ENCODE data around the gene REC8.

REC8 gene

GRCh38 chr14:24146978-24147760 lies 24.7 kb upstream of the REC8 start, which contains the start of gene RNF31:
TSS of gene RNF31 (plus strand) at chr14:24147498. CDS start at chr14:24147699, 201 bp downstream.
- H3K9ac ChIP-seq (ENCODE audit: low read length): peak within 1 kb of the TSS; percentile 94

GRCh38 chr14:24147761-24148428 lies 24.0 kb upstream of the REC8 start:
- peak overlapping the region in 1 of 2 experiments; percentile 91 for H3K14ac ChIP-seq (ENCODE audit: low read length in 2 of 2)
- H3K36me3 ChIP-seq (ENCODE audit: control insufficient read depth in 1 of 2, insufficient read depth in 2 of 2, low read depth in 1 of 2, low read length in 2 of 2): peaks cover 37 to 60% of the 10 kb centered on the region in 2 experiments
- H2BK5ac ChIP-seq (ENCODE audit: low read depth, low read length, poor library complexity, severe bottlenecking): no peak overlapping the region
- peak overlapping the region; percentile 31 for H2BK15ac ChIP-seq (ENCODE audit: low read depth, poor library complexity, severe bottlenecking)
- peaks cover 17% of the 10 kb centered on the region for H3K4me1 ChIP-seq (ENCODE audit: control insufficient read depth, insufficient read depth, low read depth, low read length)
- DNase-seq: no peak
- H3K79me1 ChIP-seq (replicated peaks; ENCODE audit: low read length, poor library complexity, severe bottlenecking): peaks cover 37% of the 10 kb centered on the region
- peak overlapping the region; percentile 3 for H3K27ac ChIP-seq (ENCODE audit: low read length, poor library complexity, severe bottlenecking)
- no peaks in the 10 kb centered on the region for H3K9me3 ChIP-seq (ENCODE audit: control insufficient read depth, low read length)
- peak overlapping the region; percentile 42 for H2AFZ ChIP-seq (ENCODE audit: low read depth, low read length)
- H3K23ac ChIP-seq (ENCODE audit: low read length in 2 of 2): peak overlapping the region in 1 of 2 experiments; percentile 46
- H3K18ac ChIP-seq (ENCODE audit: low read depth in 1 of 2, low read length in 2 of 2): peak overlapping the region; percentile 55 to 77
- H4K91ac ChIP-seq (ENCODE audit: low read length): no peak overlapping the region
- H3K4me2 ChIP-seq (ENCODE audit: low read length, poor library complexity, severe bottlenecking): peak overlapping the region; percentile 96
- H4K8ac ChIP-seq (ENCODE audit: low read length): peak overlapping the region; percentile 76
- peak overlapping the region; percentile 67 for H2BK120ac ChIP-seq (ENCODE audit: low read depth, low read length)
- 8% methylated on average over 25 of the region's 29 CpGs for WGBS
- peak overlapping the region; percentile 10 for H2AK5ac ChIP-seq (ENCODE audit: low read length, severe bottlenecking)
- peak overlapping the region in 1 of 2 experiments; percentile 55 for H2BK12ac ChIP-seq (ENCODE audit: low read length in 2 of 2)
- peak overlapping the region; percentile 92 to 96 for H3K4me3 ChIP-seq (ENCODE audit: insufficient read depth in 1 of 2, low read depth in 1 of 2, low read length in 2 of 2)
- no peaks in the 10 kb centered on the region for H3K27me3 ChIP-seq (ENCODE audit: control insufficient read depth in 1 of 2, insufficient read depth in 1 of 2, low read length in 2 of 2)
- peak overlapping the region; percentile 89 to 96 for H3K4ac ChIP-seq (ENCODE audit: low read depth in 1 of 2, low read length in 2 of 2)
- peak overlapping the region; percentile 94 for H3K9ac ChIP-seq (ENCODE audit: low read length)

More at GRCh38 chr14:24146978-24147760, 24.7 kb upstream of the REC8 start, which contains the start of gene RNF31:
- peak within 1 kb of the TSS; percentile 67 for H2BK120ac ChIP-seq (ENCODE audit: low read depth, low read length)
- H2BK5ac ChIP-seq (ENCODE audit: low read depth, low read length, poor library complexity, severe bottlenecking): no peak within 1 kb of the TSS
- peak within 1 kb of the TSS; percentile 66 for H4K91ac ChIP-seq (ENCODE audit: low read length)
- peak within 1 kb of the TSS in 1 of 2 experiments; percentile 91 for H3K14ac ChIP-seq (ENCODE audit: low read length in 2 of 2)
- H2BK15ac ChIP-seq (ENCODE audit: low read depth, poor library complexity, severe bottlenecking): peak within 1 kb of the TSS; percentile 97
- H3K27me3 ChIP-seq (ENCODE audit: control insufficient read depth in 1 of 2, insufficient read depth in 1 of 2, low read length in 2 of 2): no peaks in the 10 kb centered on the region
- peaks cover 18% of the 10 kb centered on the region for H3K4me1 ChIP-seq (ENCODE audit: control insufficient read depth, insufficient read depth, low read depth, low read length)
- peak within 1 kb of the TSS; percentile 89 to 96 for H3K4ac ChIP-seq (ENCODE audit: low read depth in 1 of 2, low read length in 2 of 2)
- H3K23ac ChIP-seq (ENCODE audit: low read length in 2 of 2): peak within 1 kb of the TSS in 1 of 2 experiments; percentile 75
- peak within 1 kb of the TSS; percentile 92 to 96 for H3K4me3 ChIP-seq (ENCODE audit: insufficient read depth in 1 of 2, low read depth in 1 of 2, low read length in 2 of 2)
- peak within 1 kb of the TSS; percentile 44 to 55 for H2BK12ac ChIP-seq (ENCODE audit: low read length in 2 of 2)
- H4K8ac ChIP-seq (ENCODE audit: low read length): peak within 1 kb of the TSS; percentile 85
- H3K79me1 ChIP-seq (replicated peaks; ENCODE audit: low read length, poor library complexity, severe bottlenecking): peaks cover 39% of the 10 kb centered on the region
- peak within 1 kb of the TSS; percentile 81 for H3K27ac ChIP-seq (ENCODE audit: low read length, poor library complexity, severe bottlenecking)
- peaks cover 37 to 57% of the 10 kb centered on the region in 2 experiments for H3K36me3 ChIP-seq (ENCODE audit: control insufficient read depth in 1 of 2, insufficient read depth in 2 of 2, low read depth in 1 of 2, low read length in 2 of 2)
- peak within 1 kb of the TSS; percentile 87 to 88 for H3K18ac ChIP-seq (ENCODE audit: low read depth in 1 of 2, low read length in 2 of 2)
- peak; percentile 98 for DNase-seq
- under 1% methylated on average over 50 of the region's 57 CpGs for WGBS
- peak within 1 kb of the TSS; percentile 96 for H3K4me2 ChIP-seq (ENCODE audit: low read length, poor library complexity, severe bottlenecking)
- H3K9me3 ChIP-seq (ENCODE audit: control insufficient read depth, low read length): no peaks in the 10 kb centered on the region
- peak within 1 kb of the TSS; percentile 43 for H2AFZ ChIP-seq (ENCODE audit: low read depth, low read length)
- peak within 1 kb of the TSS; percentile 10 for H2AK5ac ChIP-seq (ENCODE audit: low read length, severe bottlenecking)

DNA sequence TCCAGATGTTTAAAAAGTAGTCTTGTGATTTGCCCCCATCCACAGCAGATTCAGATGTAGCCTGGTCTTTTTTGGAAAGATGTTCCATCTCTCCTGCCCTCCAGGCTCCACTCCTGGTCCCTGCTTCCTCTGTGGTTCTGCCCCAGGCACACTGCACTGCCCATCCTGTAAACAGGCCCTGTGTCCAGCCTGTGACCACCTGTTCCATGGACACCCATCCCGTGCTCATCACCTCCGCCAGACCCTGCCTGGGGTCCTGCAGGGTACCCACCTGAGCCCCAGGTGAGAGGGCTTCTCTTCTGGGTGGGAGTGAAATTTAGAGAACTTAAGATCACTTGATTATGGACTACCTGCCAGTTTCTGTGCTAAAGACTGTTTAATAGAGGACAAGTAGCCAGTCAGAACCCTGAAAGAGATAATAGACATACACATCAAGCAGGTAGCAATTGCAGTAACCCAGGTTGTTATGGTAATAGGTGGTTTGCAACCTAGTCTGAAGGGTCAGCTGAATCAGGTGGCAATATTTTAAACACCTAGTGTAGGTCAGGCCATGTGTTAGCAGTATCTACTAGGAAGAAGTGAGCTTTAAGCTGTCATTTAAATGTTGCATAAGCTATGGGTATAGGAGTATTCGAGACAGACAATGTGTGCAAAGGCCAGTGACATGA lies 22.4 kb upstream of the REC8 start:
- Histone ChIP-seq H2AK5ac (ENCODE audit: low read length, severe bottlenecking) (no peak overlapping the region), H2BK12ac (ENCODE audit: low read length in 2 of 2) (no peak overlapping the region), H2BK5ac (ENCODE audit: low read depth, low read length, poor library complexity, severe bottlenecking) (no peak overlapping the region), H3K79me1 (replicated peaks; ENCODE audit: low read length, poor library complexity, severe bottlenecking) (peaks cover 28% of the 10 kb centered on the region), H3K9me3 (ENCODE audit: control insufficient read depth, low read length) (no peaks in the 10 kb centered on the region), H3K4ac (ENCODE audit: low read depth in 1 of 2, low read length in 2 of 2) (no peak overlapping the region), H2AFZ (ENCODE audit: low read depth, low read length) (no peak overlapping the region), H3K23ac (ENCODE audit: low read length in 2 of 2) (peak overlapping the region in 1 of 2 experiments; percentile 28), H3K4me1 (ENCODE audit: control insufficient read depth, insufficient read depth, low read depth, low read length) (peaks cover 15% of the 10 kb centered on the region), H2BK120ac (ENCODE audit: low read depth, low read length) (no peak overlapping the region), H3K4me2 (ENCODE audit: low read length, poor library complexity, severe bottlenecking) (no peak overlapping the region), H4K8ac (ENCODE audit: low read length) (no peak overlapping the region), H4K91ac (ENCODE audit: low read length) (no peak overlapping the region), H3K14ac (ENCODE audit: low read length in 2 of 2) (no peak overlapping the region), H3K4me3 (ENCODE audit: insufficient read depth in 1 of 2, low read depth in 1 of 2, low read length in 2 of 2) (no peak overlapping the region), H2BK15ac (ENCODE audit: low read depth, poor library complexity, severe bottlenecking) (no peak overlapping the region), H3K18ac (ENCODE audit: low read depth in 1 of 2, low read length in 2 of 2) (no peak overlapping the region), H3K36me3 (ENCODE audit: control insufficient read depth in 1 of 2, insufficient read depth in 2 of 2, low read depth in 1 of 2, low read length in 2 of 2) (peaks cover 31 to 50% of the 10 kb centered on the region in 2 experiments), H3K27me3 (ENCODE audit: control insufficient read depth in 1 of 2, insufficient read depth in 1 of 2, low read length in 2 of 2) (no peaks in the 10 kb centered on the region), H3K9ac (ENCODE audit: low read length) (no peak overlapping the region), H3K27ac (ENCODE audit: low read length, poor library complexity, severe bottlenecking) (no peak overlapping the region)
- WGBS: 94% methylated on average over 3 of the region's 3 CpGs
- DNase-seq: no peak

All from mesenchymal stem cell (in vitro differentiated cells and primary cell).